ENCODE measurements around the gene ADGRA1.
"Not testable (repeated sequence)": the region's sequence is repeated elsewhere in the genome, so short reads cannot be mapped to it uniquely, and the experiment has no call there.

ADGRA1 gene

DNA sequence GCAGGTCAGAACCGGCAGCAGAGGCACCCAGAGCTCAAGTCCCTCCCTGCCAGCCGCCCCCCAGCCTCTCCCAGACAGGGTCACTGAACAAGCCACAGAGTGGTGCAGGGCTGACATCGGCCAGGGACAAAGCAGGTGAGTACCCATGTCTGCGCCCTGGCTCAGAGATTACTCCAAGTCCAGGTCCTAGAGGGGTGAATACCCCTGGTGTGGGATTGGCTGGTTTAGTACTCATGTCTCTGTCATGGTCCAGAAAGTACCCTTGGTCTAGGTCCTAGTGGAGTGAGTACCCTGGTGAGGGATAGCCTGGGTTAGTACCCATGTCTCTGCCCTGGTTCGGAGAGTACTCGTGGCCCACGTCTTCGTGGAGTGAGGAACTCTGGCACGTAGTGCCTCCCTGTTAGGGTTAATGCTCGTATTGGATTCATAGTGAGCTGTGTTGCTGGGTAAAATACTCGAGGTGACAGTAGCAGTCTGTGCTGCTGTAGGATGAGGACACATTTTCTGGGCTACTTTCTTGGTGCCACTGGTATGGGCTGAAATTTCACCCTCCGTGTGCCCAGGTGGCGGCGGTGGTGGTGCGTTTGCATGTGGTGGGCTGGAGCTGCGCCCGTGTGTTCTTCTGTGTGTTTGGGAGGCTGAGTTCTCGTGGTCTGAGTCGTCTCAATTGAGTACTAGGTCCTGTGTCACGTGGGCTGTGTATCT, 46.8 kb downstream of the ADGRA1 start:
- Histone ChIP-seq H3K9ac (ENCODE audit: low read depth, low read length, poor library complexity, severe bottlenecking) (no peak overlapping the region), H3K4me2 (ENCODE audit: low read depth, low read length, poor library complexity, severe bottlenecking) (no peak overlapping the region), H3K27me3 (ENCODE audit: insufficient read depth, low read length, poor library complexity, severe bottlenecking) (no peaks in the 10 kb centered on the region), H3K79me2 (ENCODE audit: insufficient read depth, low read length) (no peaks in the 10 kb centered on the region), H2AFZ (ENCODE audit: low read length) (no peak overlapping the region), H3K9me3 (ENCODE audit: insufficient read depth, low read depth, low read length) (no peaks in the 10 kb centered on the region), H4K20me1 (ENCODE audit: insufficient read depth, low read length, poor library complexity, severe bottlenecking) (no peaks in the 10 kb centered on the region), H3K36me3 (ENCODE audit: insufficient read depth, low read length) (no peaks in the 10 kb centered on the region), H3F3A (ENCODE audit: low read depth) (no peaks in the 10 kb centered on the region), H3K4me3 (ENCODE audit: low read length, poor library complexity, severe bottlenecking) (no peak overlapping the region), H3K9me2 (replicated peaks; ENCODE audit: low read depth, low read length) (no peaks in the 10 kb centered on the region), H3K4me1 (ENCODE audit: insufficient read depth, low read length, poor library complexity, severe bottlenecking) (no peaks in the 10 kb centered on the region)
- TF ChIP-seq EZH2phosphoT487 (IDR thresholded peaks at IDR 0.05; ENCODE audit: borderline replicate concordance), result no peak
- TF ChIP-seq, protein P1, sequence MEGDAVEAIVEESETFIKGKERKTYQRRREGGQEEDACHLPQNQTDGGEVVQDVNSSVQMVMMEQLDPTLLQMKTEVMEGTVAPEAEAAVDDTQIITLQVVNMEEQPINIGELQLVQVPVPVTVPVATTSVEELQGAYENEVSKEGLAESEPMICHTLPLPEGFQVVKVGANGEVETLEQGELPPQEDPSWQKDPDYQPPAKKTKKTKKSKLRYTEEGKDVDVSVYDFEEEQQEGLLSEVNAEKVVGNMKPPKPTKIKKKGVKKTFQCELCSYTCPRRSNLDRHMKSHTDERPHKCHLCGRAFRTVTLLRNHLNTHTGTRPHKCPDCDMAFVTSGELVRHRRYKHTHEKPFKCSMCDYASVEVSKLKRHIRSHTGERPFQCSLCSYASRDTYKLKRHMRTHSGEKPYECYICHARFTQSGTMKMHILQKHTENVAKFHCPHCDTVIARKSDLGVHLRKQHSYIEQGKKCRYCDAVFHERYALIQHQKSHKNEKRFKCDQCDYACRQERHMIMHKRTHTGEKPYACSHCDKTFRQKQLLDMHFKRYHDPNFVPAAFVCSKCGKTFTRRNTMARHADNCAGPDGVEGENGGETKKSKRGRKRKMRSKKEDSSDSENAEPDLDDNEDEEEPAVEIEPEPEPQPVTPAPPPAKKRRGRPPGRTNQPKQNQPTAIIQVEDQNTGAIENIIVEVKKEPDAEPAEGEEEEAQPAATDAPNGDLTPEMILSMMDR (conservative IDR thresholded peaks at IDR 0.05; ENCODE audit: low read length), result no peak

DNA sequence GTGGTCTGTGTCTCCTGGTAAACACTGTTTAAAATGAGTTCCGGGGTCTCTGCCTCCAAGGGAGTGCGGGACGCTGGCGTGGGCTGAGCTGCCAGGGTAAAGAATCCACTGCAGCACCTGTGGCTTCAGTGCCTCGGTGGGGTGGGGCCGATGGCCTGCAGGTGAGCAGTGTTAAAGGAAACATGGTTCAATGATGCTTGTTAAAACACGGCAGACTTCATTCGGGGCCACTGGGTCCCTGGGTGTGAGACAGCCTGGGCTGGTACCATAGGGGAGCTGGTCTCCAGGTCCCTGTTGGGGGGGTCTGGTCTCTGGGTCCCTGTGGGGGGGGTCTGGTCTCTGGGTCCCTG, 47.4 kb downstream of the ADGRA1 start:
- H3K36me3 ChIP-seq (ENCODE audit: insufficient read depth, low read length), result no peaks in the 10 kb centered on the region
- H3K9ac ChIP-seq (ENCODE audit: low read depth, low read length, poor library complexity, severe bottlenecking), result no peak overlapping the region
- H3K9me2 ChIP-seq (replicated peaks; ENCODE audit: low read depth, low read length), result no peaks in the 10 kb centered on the region
- no peaks in the 10 kb centered on the region for H3K9me3 ChIP-seq (ENCODE audit: insufficient read depth, low read depth, low read length)
- no peak overlapping the region for H2AFZ ChIP-seq (ENCODE audit: low read length)
- H4K20me1 ChIP-seq (ENCODE audit: insufficient read depth, low read length, poor library complexity, severe bottlenecking), result no peaks in the 10 kb centered on the region
- H3K4me3 ChIP-seq (ENCODE audit: low read length, poor library complexity, severe bottlenecking), result no peak overlapping the region
- H3K4me2 ChIP-seq (ENCODE audit: low read depth, low read length, poor library complexity, severe bottlenecking), result no peak overlapping the region
- no peaks in the 10 kb centered on the region for H3K27me3 ChIP-seq (ENCODE audit: insufficient read depth, low read length, poor library complexity, severe bottlenecking)
- TF ChIP-seq EZH2phosphoT487 (IDR thresholded peaks at IDR 0.05; ENCODE audit: borderline replicate concordance), result no peak
- TF ChIP-seq, protein P1 (conservative IDR thresholded peaks at IDR 0.05; ENCODE audit: low read length), result no peak
- H3F3A ChIP-seq (ENCODE audit: low read depth), result no peaks in the 10 kb centered on the region
- H3K79me2 ChIP-seq (ENCODE audit: insufficient read depth, low read length), result no peaks in the 10 kb centered on the region
- H3K4me1 ChIP-seq (ENCODE audit: insufficient read depth, low read length, poor library complexity, severe bottlenecking), result no peaks in the 10 kb centered on the region

DNA sequence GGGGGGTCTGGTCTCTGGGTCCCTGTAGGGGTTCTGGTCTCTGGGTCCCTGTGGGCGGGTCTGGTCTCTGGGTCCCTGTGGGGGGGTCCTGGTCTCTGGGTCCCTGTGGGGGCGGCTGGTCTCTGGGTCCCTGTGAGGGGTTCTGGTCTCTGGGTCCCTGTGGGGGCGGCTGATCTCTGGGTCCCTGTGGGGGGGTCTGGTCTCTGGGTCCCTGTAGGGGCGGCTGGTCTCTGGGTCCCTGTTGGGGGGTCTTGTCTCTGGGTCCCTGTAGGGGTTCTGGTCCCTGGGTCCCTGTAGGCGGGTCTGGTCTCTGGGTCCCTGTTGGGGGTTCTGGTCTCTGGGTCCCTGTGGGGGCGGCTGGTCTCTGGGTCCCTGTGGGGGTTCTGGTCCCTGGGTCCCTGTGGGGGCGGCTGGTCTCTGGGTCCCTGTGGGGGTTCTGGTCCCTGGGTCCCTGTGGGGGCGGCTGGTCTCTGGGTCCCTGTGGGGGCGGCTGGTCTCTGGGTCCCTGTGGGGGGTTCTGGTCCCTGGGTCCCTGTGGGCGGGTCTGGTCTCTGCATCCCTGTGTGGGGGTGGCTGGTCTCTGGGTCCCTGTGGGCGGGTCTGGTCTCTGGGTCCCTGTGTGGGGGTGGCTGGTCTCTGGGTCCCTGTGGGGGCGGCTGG, 49.9 kb downstream of the ADGRA1 start:
- not testable (repeated sequence) for H3F3A ChIP-seq (ENCODE audit: low read depth); H4K20me1 ChIP-seq (ENCODE audit: insufficient read depth, low read length, poor library complexity, severe bottlenecking); H3K4me3 ChIP-seq (ENCODE audit: low read length, poor library complexity, severe bottlenecking); H3K79me2 ChIP-seq (ENCODE audit: insufficient read depth, low read length); H3K4me1 ChIP-seq (ENCODE audit: insufficient read depth, low read length, poor library complexity, severe bottlenecking); H3K9me2 ChIP-seq (replicated peaks; ENCODE audit: low read depth, low read length); H3K27me3 ChIP-seq (ENCODE audit: insufficient read depth, low read length, poor library complexity, severe bottlenecking); H3K36me3 ChIP-seq (ENCODE audit: insufficient read depth, low read length); H3K4me2 ChIP-seq (ENCODE audit: low read depth, low read length, poor library complexity, severe bottlenecking); H3K9ac ChIP-seq (ENCODE audit: low read depth, low read length, poor library complexity, severe bottlenecking); H2AFZ ChIP-seq (ENCODE audit: low read length); H3K9me3 ChIP-seq (ENCODE audit: insufficient read depth, low read depth, low read length)
